Mucosa of rectum (tissue), 2 donors: Measurements from ENCODE around the gene APBA1.
"Not testable (repeated sequence)": the region's sequence is repeated elsewhere in the genome, so short reads cannot be mapped to it uniquely, and the experiment has no call there.

Experiments used
- H3K27ac ChIP-seq, 2 donors: one replicate each; pipeline ENCODE4 v1.7.0; 2013; ENCODE audit warnings: inconsistent platforms in 2 of 2, low read depth in 2 of 2, low read length in 2 of 2
- H3K27me3 ChIP-seq, 2 donors: one replicate each; pipeline ENCODE4 v1.7.0; 2013; ENCODE audit warnings: low read length in 2 of 2; ENCODE audit not compliant: control insufficient read depth in 2 of 2, insufficient read depth in 2 of 2
- H3K36me3 ChIP-seq, 2 donors: one replicate each; pipeline ENCODE4 v1.7.0; 2013; ENCODE audit warnings: low read length in 2 of 2; ENCODE audit not compliant: control insufficient read depth in 2 of 2, insufficient read depth in 2 of 2
- H3K4me1 ChIP-seq, 2 donors: one replicate each; pipeline ENCODE4 v1.7.0; 2013; ENCODE audit warnings: low read length in 2 of 2, mild to moderate bottlenecking in 1 of 2; ENCODE audit not compliant: control insufficient read depth in 2 of 2, insufficient read depth in 2 of 2
- H3K4me3 ChIP-seq, 2 donors: one replicate each; pipeline ENCODE4 v1.7.0; 2013; ENCODE audit warnings: low read length in 2 of 2
- H3K9ac ChIP-seq, 2 donors: one replicate each; pipeline ENCODE4 v1.7.0; 2013; ENCODE audit warnings: low read length in 2 of 2, low read depth in 1 of 2, mild to moderate bottlenecking in 1 of 2
- H3K9me3 ChIP-seq, 2 donors: one replicate each; pipeline ENCODE4 v1.7.0; 2013; ENCODE audit warnings: low read length in 2 of 2; ENCODE audit not compliant: control insufficient read depth in 2 of 2
- donor health status: healthy.
- donor health status: Normal muscosa, but diverticular disease.

The APBA1 gene

DNA sequence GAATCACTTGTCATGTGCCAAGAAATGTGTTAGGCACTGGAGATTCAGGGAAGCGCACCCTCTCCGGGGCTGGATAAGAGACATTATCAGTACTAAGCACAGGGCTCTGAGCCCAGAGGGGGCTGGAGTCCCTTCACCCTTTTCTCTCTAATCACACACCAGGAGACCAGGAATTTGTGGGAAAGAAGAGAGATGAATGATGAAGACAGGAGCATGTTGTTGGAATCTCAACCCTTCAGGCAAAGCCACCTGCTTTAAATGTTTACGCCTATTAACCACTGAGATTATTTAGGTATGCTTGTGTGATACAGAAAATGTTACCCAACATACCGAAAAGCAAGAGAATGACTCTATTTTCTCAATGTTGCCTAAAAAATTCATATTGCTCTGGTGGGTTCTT is 227.4 kb downstream of the APBA1 start:
- H3K9ac ChIP-seq: no peak overlapping the region
- H3K27ac ChIP-seq: no peak overlapping the region
- no peaks in the 10 kb centered on the region for H3K27me3 ChIP-seq
- H3K4me1 ChIP-seq: no peaks in the 10 kb centered on the region
- peaks cover 0 to 3% of the 10 kb centered on the region in 2 donors for H3K36me3 ChIP-seq
- H3K9me3 ChIP-seq: no peaks in the 10 kb centered on the region
- H3K4me3 ChIP-seq: no peak overlapping the region

DNA sequence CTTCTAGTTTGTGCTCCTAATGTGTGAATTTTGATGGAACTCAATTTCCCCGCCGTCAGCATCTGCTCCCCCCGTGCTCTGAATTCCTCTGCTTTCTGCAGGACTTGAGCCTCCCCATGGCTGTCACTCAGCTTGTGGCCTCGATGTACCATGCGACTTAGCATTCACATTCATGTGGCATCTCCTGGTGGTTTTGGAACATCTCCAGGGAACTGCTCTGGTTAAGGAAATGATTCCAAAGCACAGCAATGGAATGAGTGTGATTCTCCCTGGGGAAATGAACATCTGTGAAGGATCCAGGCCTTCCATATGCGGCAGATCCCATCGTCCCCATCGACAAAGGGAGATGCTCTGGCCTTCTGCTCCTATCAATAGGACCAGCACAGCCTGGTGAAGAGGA is 228.2 kb downstream of the APBA1 start:
- H3K27me3 ChIP-seq: no peaks in the 10 kb centered on the region
- no peak overlapping the region for H3K4me3 ChIP-seq
- no peaks in the 10 kb centered on the region for H3K4me1 ChIP-seq
- no peak overlapping the region for H3K27ac ChIP-seq
- H3K9ac ChIP-seq: no peak overlapping the region
- H3K36me3 ChIP-seq: peaks cover 0 to 3% of the 10 kb centered on the region in 2 donors
- H3K9me3 ChIP-seq: no peaks in the 10 kb centered on the region

DNA sequence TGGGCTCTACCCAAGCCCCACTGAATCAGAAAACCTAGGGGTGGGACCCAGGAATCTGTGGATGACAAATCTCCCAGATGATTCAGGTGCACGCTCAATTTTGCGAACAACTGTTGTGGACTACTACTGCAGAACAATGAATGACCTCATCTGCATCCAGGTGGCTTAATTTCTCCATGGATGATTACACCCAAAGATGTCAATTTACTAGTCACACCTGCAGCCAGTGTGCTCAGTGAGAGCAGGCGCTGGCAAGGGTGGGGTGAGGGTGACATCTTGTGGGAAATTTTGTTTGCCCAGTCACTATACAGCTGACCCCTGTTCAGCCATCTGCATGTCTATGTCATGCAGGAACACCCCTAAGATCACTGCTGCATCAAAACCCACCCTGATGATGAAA is 229.0 kb downstream of the APBA1 start:
- no peak overlapping the region for H3K9ac ChIP-seq
- no peaks in the 10 kb centered on the region for H3K9me3 ChIP-seq
- no peak overlapping the region for H3K4me3 ChIP-seq
- peaks cover 0 to 3% of the 10 kb centered on the region in 2 donors for H3K36me3 ChIP-seq
- no peak overlapping the region for H3K27ac ChIP-seq
- H3K27me3 ChIP-seq: no peaks in the 10 kb centered on the region
- no peaks in the 10 kb centered on the region for H3K4me1 ChIP-seq

DNA sequence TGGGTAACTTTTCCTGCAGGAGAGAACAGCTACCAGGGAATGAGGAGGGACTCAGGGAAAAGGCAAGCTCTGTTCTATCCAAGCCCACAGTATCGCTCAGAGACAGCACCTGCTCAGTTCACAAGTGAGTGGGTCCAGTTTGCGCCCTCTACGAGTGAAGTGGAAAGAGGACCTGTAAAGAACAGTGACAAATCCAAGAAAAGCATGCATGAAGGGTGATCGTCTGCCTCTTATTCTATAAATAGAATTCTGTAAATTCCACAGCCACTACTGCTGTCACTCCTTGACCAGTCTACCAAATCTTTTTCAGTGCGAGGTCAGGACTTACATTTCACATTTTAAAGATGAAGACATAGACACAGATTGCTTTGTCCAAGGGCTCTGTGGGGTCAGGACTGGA is 229.7 kb downstream of the APBA1 start:
- Histone ChIP-seq H3K4me3 (no peak overlapping the region), H3K4me1 (no peaks in the 10 kb centered on the region), H3K27ac (no peak overlapping the region), H3K36me3 (peaks cover 0 to 3% of the 10 kb centered on the region in 2 donors), H3K27me3 (no peaks in the 10 kb centered on the region), H3K9me3 (no peaks in the 10 kb centered on the region), H3K9ac (no peak overlapping the region)

DNA sequence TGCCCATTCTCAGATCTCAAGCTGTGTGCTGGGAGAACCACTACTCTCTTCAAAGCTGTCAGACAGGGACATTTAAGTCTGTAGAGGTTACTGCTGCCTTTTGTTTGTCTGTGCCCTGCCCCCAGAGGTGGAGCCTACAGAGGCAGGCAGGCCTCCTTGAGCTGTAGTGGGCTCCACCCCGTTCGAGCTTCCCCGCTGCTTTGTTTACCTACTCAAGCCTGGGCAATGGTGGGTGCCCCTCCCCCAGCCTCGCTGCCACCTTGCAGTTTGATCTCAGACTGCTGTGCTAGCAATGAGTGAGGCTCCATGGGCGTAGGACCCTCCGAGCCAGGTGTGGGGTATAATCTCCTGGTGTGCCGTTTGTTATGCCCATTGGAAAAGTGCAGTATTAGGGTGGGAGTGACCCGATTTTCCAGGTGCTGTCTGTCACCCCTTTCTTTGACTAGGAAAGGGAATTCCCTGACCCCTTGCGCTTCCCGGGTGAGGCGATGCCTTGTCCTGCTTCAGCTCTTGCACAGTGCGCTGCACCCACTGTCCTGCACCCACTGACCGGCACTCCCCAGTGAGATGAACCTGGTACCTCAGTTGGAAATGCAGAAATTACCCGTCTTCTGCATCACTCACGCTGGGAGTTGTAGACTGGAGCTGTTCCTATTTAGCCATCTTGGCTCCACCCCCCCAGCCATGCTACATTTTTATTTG is 231.8 kb downstream of the APBA1 start:
- not testable (repeated sequence) for H3K4me1 ChIP-seq, H3K9me3 ChIP-seq, H3K27me3 ChIP-seq, H3K9ac ChIP-seq, H3K27ac ChIP-seq, H3K4me3 ChIP-seq, H3K36me3 ChIP-seq

DNA sequence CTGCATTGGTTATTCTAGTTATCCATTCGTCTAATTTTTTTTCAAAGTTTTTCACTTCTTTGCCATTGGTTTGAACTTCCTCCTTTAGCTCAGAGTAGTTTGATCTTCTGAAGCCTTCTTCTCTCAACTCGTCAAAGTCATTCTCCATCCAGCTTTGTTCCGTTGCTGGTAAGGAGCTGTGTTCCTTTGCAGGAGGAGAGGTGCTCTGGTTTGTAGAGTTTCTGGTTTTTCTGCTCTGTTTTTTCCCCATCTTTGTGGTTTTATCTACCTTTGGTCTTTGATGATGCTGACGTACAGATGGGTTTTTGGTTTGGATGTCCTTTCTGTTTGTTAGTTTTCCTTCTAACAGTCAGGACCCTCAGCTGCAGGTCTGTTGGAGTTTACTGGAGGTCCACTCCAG is 232.5 kb downstream of the APBA1 start:
- H3K9ac ChIP-seq, H3K9me3 ChIP-seq, H3K4me1 ChIP-seq, H3K27ac ChIP-seq, H3K36me3 ChIP-seq, H3K27me3 ChIP-seq, H3K4me3 ChIP-seq: not testable (repeated sequence)

DNA sequence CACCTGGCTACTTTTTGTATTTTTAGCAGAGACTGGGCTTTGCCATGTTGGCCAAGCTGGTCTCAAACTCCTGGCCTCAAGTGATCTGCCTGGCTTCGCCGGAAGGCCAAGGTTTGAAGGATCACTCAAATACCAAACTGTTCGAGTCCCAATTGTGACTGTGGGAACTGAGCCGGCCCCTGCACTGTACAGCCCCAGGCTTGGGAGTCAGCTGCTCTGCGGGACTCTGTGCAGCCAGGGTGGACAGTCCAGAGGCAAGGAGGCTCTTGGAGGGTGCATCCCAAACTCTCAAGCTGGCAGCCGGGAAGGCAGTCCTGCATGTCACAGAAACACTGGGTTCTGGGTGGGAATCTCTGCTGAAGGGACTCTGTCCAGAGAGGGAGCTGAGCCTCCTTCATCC is 238.2 kb downstream of the APBA1 start:
- Histone ChIP-seq H3K9ac (no peak overlapping the region), H3K27ac (no peak overlapping the region), H3K9me3 (no peaks in the 10 kb centered on the region), H3K4me1 (no peaks in the 10 kb centered on the region), H3K27me3 (no peaks in the 10 kb centered on the region), H3K36me3 (no peaks in the 10 kb centered on the region), H3K4me3 (no peak overlapping the region)

DNA sequence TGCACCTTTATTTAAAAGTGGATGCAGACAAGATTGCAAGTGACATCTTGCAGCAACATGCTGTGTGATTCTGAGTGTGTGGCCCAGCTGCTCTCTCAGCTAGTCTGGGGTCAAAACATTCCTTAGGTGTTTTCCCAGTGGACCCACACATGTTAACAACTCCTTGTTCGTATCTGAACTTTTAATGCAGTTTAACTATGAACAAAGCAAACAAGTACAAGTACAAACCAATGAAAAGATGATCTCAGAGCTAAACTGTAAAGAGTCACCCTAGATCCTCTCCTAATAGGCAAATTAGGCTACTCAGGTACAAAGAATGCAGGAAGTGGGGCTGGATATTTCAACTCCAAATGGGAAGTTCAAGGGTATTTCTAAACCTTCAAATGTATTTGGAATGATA is 238.8 kb downstream of the APBA1 start:
- Histone ChIP-seq H3K4me3 (no peak overlapping the region), H3K9ac (no peak overlapping the region), H3K4me1 (no peaks in the 10 kb centered on the region), H3K27ac (no peak overlapping the region), H3K9me3 (no peaks in the 10 kb centered on the region), H3K36me3 (no peaks in the 10 kb centered on the region), H3K27me3 (no peaks in the 10 kb centered on the region)

DNA sequence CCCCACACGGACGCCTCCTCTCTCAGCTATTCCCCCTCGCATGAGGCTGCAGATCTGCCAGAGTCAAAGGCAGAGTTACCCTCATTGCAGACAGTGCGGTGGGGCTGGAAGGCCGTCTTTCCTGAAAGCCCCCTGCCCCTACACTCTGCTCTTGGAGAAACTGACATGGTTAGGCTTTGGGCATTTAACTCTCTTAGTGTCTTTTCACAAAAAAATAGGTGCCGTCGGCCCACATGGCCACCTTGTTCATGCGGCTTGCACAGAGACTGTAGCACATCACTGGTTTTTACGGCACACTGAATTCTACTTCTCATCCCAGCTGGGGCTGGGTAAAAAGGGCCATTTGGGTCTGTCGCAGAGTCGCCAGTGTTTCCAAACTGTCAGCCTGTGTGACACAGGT is 239.5 kb downstream of the APBA1 start:
- Histone ChIP-seq H3K27me3 (no peaks in the 10 kb centered on the region), H3K4me1 (no peaks in the 10 kb centered on the region), H3K9ac (no peak overlapping the region), H3K9me3 (no peaks in the 10 kb centered on the region), H3K27ac (no peak overlapping the region), H3K4me3 (no peak overlapping the region), H3K36me3 (no peaks in the 10 kb centered on the region)

DNA sequence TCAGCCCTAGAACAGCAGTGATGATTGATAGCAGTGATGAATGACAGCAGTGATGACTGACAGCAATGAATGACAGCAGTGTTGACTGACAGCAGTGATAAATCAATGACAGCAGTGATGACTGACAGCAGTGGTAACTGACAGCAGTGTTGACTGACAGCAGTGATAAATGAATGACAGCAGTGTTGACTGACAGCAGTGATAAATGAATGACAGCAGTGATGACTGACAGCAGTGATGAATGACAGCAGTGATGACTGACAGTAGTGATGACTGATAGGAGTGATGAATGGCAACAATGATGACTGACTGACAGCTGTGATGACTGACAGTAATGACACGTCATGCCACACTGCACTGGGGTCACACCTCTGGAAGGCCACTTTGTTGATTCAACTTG is 240.4 kb downstream of the APBA1 start:
- Histone ChIP-seq H3K4me1 (no peaks in the 10 kb centered on the region), H3K36me3 (no peaks in the 10 kb centered on the region), H3K9me3 (no peaks in the 10 kb centered on the region), H3K27me3 (no peaks in the 10 kb centered on the region), H3K4me3 (no peak overlapping the region), H3K9ac (no peak overlapping the region), H3K27ac (no peak overlapping the region)

DNA sequence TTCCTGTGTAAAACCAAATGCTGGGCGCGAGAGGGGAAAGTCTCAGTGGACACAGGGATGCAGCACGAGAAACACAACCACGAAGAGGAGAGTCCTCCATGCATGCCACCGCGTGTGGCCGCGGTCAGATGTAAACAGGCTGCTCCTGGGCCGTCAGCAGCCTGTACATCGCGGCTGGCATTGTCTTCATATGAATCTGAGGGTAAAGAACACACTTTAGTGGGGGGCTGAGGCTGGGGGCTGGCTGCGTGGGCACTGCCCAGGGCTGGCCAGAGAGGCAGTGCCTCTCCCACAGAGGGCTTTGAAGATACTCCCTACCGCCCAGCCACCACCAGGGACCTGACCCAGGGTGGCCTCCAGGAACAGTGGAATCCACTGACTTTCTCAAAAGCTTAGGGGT is 241.0 kb downstream of the APBA1 start:
- H3K9me3 ChIP-seq: no peaks in the 10 kb centered on the region
- H3K4me1 ChIP-seq: no peaks in the 10 kb centered on the region
- H3K4me3 ChIP-seq: no peak overlapping the region
- no peak overlapping the region for H3K9ac ChIP-seq
- no peaks in the 10 kb centered on the region for H3K36me3 ChIP-seq
- no peaks in the 10 kb centered on the region for H3K27me3 ChIP-seq
- H3K27ac ChIP-seq: no peak overlapping the region
